A673 (cell line): ENCODE results near the gene P2RY13. TPM values are rescaled to one million over a fixed set of nuclear protein-coding genes. Genes with fewer than 3 reads are reported as not detected.

Source experiments
- BruUV-seq: library from RNA; stranded (reverse); fragments of 400-500 nt; replicated peaks from 2 replicates; lab custom pipeline; 2021; lab: Mats Ljungman, UMichigan
- CTCF ChIA-PET: fragments of 300-600 bp; sonication (Branson Sonifier 250); formaldehyde crosslinking; loops from one replicate; lab custom pipeline; 2022; ENCODE audit warnings: antibody characterized with exemption; lab: Charles Lee
- POLR2A ChIA-PET: fragments of 300-600 bp; sonication (Branson Sonifier 250); formaldehyde crosslinking; loops from one replicate; lab custom pipeline; 2022; ENCODE audit warnings: antibody characterized with exemption; ENCODE audit not compliant: low non-redundant PET; lab: Charles Lee
- DNase-seq: peaks from one replicate; pipeline ENCODE4 v3.0.0-alpha.2; 2015; ENCODE audit warnings: low spot score
- H3K27ac ChIP-seq: fragments of 200-600 bp; sonication (generic); 2 replicates; pipeline ENCODE4 v1.5.1; 2016; ENCODE audit warnings: mixed run types, low read depth, mild to moderate bottlenecking, mixed read lengths, antibody characterized with exemption, low read length; ENCODE audit not compliant: poor library complexity, severe bottlenecking
- H3K27me3 ChIP-seq: fragments of 200-600 bp; sonication (generic); replicated peaks from 2 replicates; pipeline ENCODE4 v1.6.1; 2017; ENCODE audit warnings: mixed run types, low read depth, mild to moderate bottlenecking, mixed read lengths, antibody characterized with exemption, low read length; ENCODE audit not compliant: insufficient read depth, poor library complexity
- H3K36me3 ChIP-seq: fragments of 200-600 bp; sonication (generic); 2 replicates; pipeline ENCODE4 v1.6.1; 2016; ENCODE audit warnings: mixed run types, mild to moderate bottlenecking, mixed read lengths, antibody characterized with exemption, low read length; ENCODE audit not compliant: insufficient read depth, poor library complexity, severe bottlenecking
- H3K4me1 ChIP-seq: fragments of 200-600 bp; sonication (generic); 2 replicates; pipeline ENCODE4 v1.6.1; 2017; ENCODE audit warnings: mixed run types, mild to moderate bottlenecking, mixed read lengths, antibody characterized with exemption, low read length; ENCODE audit not compliant: insufficient read depth, poor library complexity, severe bottlenecking
- H3K4me3 ChIP-seq: fragments of 200-600 bp; sonication (generic); 2 replicates; pipeline ENCODE4 v1.5.1; 2016; ENCODE audit warnings: low read depth, mixed run types, mild to moderate bottlenecking, mixed read lengths, low read length; ENCODE audit not compliant: poor library complexity, severe bottlenecking
- H3K9me3 ChIP-seq: fragments of 200-600 bp; sonication (generic); 2 replicates; pipeline ENCODE4 v1.6.1; 2016; ENCODE audit warnings: mixed run types, low read depth, mild to moderate bottlenecking, mixed read lengths, antibody characterized with exemption, low read length; ENCODE audit not compliant: poor library complexity, severe bottlenecking
- EZH2 ChIP-seq: fragments of 200-600 bp; sonication (generic); IDR thresholded peaks from 2 replicates; pipeline ENCODE4 v1.6.1; 2017; ENCODE audit warnings: borderline replicate concordance, low read depth, mild to moderate bottlenecking, mixed read lengths, antibody characterized with exemption, low read length; ENCODE audit not compliant: poor library complexity, severe bottlenecking
- intact Hi-C: fragments of 100-400 bp; cut with micrococcal nuclease; formaldehyde crosslinking; loops from one replicate; pipeline ENCODE4 v1.10.0; 2022; ENCODE audit not compliant: unreplicated experiment
- total RNA-seq: library from RNA; stranded (reverse); gene quantifications from 2 replicates; pipeline ENCODE4 v1.2.3, GENCODE V29; 2021
- TF ChIP-seq, protein P1 (sequence below): fragments of 300-800, 200-600 bp; sonication (generic); conservative IDR thresholded peaks from 2 replicates; pipeline ENCODE4 v1.5.1; 2017; ENCODE audit warnings: low read depth, mild to moderate bottlenecking, antibody characterized with exemption, low read length, moderate library complexity, mixed read lengths

The P2RY13 gene
- total RNA-seq, 1 experiment from 2014 or later, result not detected

DNA sequence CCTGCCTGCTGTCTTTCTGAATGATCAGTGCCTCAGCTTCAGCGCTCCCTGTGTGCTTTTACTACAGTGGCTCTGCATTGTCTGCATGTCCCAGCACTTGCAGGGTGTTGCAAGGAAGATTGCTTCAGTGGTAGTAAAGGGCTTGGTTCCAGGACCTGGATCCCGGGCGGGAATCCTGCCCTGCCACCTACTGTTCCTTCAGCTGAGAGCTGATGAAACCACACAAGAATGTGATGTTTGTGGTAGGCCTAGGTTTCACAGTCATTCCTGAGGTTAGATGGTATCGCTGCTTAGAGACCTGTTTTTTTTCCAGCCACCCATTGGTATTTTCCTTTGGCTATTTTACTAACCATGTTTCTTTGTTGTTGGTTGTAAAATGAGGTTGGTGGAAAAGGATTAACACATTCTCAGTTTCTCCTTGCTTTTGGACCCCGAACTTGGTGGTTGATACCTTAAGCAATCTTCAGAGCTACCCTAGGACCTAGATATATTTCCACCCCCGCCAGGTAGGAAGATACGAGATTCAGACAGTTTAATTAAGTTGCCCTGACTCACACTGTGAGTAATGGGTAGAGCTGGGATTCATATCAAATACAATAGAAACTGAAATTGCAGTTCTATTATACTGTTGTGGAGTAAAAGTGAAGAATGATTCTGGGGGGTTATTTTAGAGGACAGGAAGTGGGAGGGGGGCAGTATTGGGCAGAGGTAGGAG is 24.1 kb downstream of the P2RY13 start:
- peak; percentile 63 for DNase-seq
- H3K4me1 ChIP-seq, result no peaks in the 10 kb centered on the region
- no peaks in the 10 kb centered on the region for H3K27me3 ChIP-seq
- H3K27ac ChIP-seq, result no peak overlapping the region
- no peaks in the 10 kb centered on the region for H3K36me3 ChIP-seq
- H3K9me3 ChIP-seq, result no peaks in the 10 kb centered on the region
- TF ChIP-seq, protein P1, sequence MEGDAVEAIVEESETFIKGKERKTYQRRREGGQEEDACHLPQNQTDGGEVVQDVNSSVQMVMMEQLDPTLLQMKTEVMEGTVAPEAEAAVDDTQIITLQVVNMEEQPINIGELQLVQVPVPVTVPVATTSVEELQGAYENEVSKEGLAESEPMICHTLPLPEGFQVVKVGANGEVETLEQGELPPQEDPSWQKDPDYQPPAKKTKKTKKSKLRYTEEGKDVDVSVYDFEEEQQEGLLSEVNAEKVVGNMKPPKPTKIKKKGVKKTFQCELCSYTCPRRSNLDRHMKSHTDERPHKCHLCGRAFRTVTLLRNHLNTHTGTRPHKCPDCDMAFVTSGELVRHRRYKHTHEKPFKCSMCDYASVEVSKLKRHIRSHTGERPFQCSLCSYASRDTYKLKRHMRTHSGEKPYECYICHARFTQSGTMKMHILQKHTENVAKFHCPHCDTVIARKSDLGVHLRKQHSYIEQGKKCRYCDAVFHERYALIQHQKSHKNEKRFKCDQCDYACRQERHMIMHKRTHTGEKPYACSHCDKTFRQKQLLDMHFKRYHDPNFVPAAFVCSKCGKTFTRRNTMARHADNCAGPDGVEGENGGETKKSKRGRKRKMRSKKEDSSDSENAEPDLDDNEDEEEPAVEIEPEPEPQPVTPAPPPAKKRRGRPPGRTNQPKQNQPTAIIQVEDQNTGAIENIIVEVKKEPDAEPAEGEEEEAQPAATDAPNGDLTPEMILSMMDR, result no peak
- no peak for TF ChIP-seq EZH2
- no TSS peak for BruUV-seq
- intact Hi-C loops, result no loop called here
- CTCF ChIA-PET, result no interaction called here
- H3K4me3 ChIP-seq, result no peak overlapping the region
- POLR2A ChIA-PET, result no interaction called here

- ChIA-PET CTCF (no interaction called here), POLR2A (interaction anchor here (0.6 kb wide), 1 partner anchor 882 kb away, joined by 3 read pairs; no protein-coding TSS in a partner anchor)
- intact Hi-C loops, result no loop called here
Observed at GRCh38 chr3:151303751-151304150, 25.6 kb downstream of the P2RY13 start.

DNA sequence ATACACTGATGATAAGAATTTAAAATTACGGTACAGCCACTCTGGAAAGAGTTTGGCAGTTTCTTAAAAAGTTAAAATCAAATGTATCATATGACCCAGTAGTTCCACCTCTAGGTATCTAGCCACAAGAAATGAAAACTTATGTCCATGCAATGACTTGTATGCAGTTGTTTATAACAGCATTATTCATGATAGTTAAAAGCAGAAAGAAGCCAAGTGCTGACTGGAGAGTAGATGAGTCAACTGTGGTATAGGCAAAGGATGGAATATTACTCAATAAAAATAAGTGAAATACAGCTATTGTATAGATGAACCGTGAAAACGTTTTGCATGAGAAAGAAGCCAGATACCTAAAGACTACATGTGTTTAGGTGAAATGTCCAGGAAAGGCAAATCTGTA is 27.6 kb downstream of the P2RY13 start:
- CTCF ChIA-PET, result no interaction called here
- no peaks in the 10 kb centered on the region for H3K36me3 ChIP-seq
- no peaks in the 10 kb centered on the region for H3K4me1 ChIP-seq
- intact Hi-C loops, result no loop called here
- no peak for DNase-seq
- no TSS peak for BruUV-seq
- TF ChIP-seq EZH2, result no peak
- TF ChIP-seq, protein P1, result no peak
- no peaks in the 10 kb centered on the region for H3K9me3 ChIP-seq
- POLR2A ChIA-PET, result no interaction called here
- no peak overlapping the region for H3K4me3 ChIP-seq
- no peaks in the 10 kb centered on the region for H3K27me3 ChIP-seq
- no peak overlapping the region for H3K27ac ChIP-seq

More at GRCh38 chr3:151303751-151304150, 25.6 kb downstream of the P2RY13 start:
- no peaks in the 10 kb centered on the region for H3K9me3 ChIP-seq
- H3K27ac ChIP-seq, result no peak overlapping the region
- no peaks in the 10 kb centered on the region for H3K4me1 ChIP-seq
- H3K4me3 ChIP-seq, result no peak overlapping the region
- DNase-seq, result no peak
- TF ChIP-seq, protein P1, result no peak
- TF ChIP-seq EZH2, result no peak
- BruUV-seq, result no TSS peak
- H3K36me3 ChIP-seq, result no peaks in the 10 kb centered on the region
- H3K27me3 ChIP-seq, result no peaks in the 10 kb centered on the region
